PC-3 (cell line): ENCODE measurements around the gene STARD3. TPM values are rescaled to one million over a fixed set of nuclear protein-coding genes. Genes with fewer than 3 reads are reported as not detected.

ENCODE experiments used
- ATAC-seq: fragments of 200-7000 bp; cut with Tn5 transposase; 2 replicates; pipeline ENCODE4 v1.9.1; 2020; ENCODE audit warnings: mild to moderate bottlenecking, moderate library complexity
- BruUV-seq: library from RNA; stranded (reverse); fragments of 400-500 nt; replicated peaks from 2 replicates; lab custom pipeline; 2021; lab: Mats Ljungman, UMichigan
- CTCF ChIA-PET: fragments of 300-600 bp; sonication (Branson Sonifier 250); formaldehyde crosslinking; loops from one replicate; lab custom pipeline; 2022; ENCODE audit warnings: antibody characterized with exemption; lab: Charles Lee
- POLR2A ChIA-PET: fragments of 300-600 bp; sonication (Branson Sonifier 250); formaldehyde crosslinking; loops from one replicate; lab custom pipeline; 2022; ENCODE audit warnings: antibody characterized with exemption; ENCODE audit not compliant: unreplicated experiment; lab: Charles Lee
- DNase-seq: peaks from one replicate; pipeline ENCODE4 v3.0.0-alpha.2; 2015
- H2AFZ ChIP-seq: fragments of 300-600 bp; sonication (generic); 2 replicates; pipeline ENCODE4 v1.6.0; 2016; ENCODE audit warnings: antibody characterized with exemption, low read length
- H3F3A ChIP-seq: fragments of 300-600 bp; sonication (generic); one replicate; pipeline ENCODE4 v1.6.0; 2017; ENCODE audit warnings: antibody characterized with exemption, low read length, control low read depth, mild to moderate bottlenecking; ENCODE audit not compliant: unreplicated experiment
- H3K27ac ChIP-seq: fragments of 300-600 bp; sonication (generic); 2 replicates; pipeline ENCODE4 v1.5.1; 2016; ENCODE audit warnings: mild to moderate bottlenecking, low read length
- H3K27me3 ChIP-seq: fragments of 300-600 bp; sonication (generic); 2 replicates; pipeline ENCODE4 v1.6.1; 2016; ENCODE audit warnings: low read length, mixed read lengths
- H3K36me3 ChIP-seq: fragments of 300-600 bp; sonication (generic); 2 replicates; pipeline ENCODE4 v1.6.1; 2016; ENCODE audit warnings: low read depth, mixed run types, low read length, mixed read lengths
- H3K4me1 ChIP-seq: fragments of 300-600 bp; sonication (generic); 2 replicates; pipeline ENCODE4 v1.5.1; 2016; ENCODE audit warnings: low read length; ENCODE audit not compliant: insufficient read depth
- H3K4me2 ChIP-seq: fragments of 300-600 bp; sonication (generic); 2 replicates; pipeline ENCODE4 v1.6.0; 2016; ENCODE audit warnings: low read length
- H3K4me3 ChIP-seq: fragments of 300-600 bp; sonication (generic); 2 replicates; pipeline ENCODE4 v1.5.1; 2016; ENCODE audit warnings: mild to moderate bottlenecking, low read length, mixed read lengths
- H3K79me2 ChIP-seq: fragments of 300-600 bp; sonication (generic); 2 replicates; pipeline ENCODE4 v1.6.1; 2017; ENCODE audit warnings: low read length, mixed read lengths
- H3K9ac ChIP-seq: fragments of 300-600 bp; sonication (generic); 2 replicates; pipeline ENCODE4 v1.6.0; 2016; ENCODE audit warnings: mild to moderate bottlenecking, low read length
- H3K9me2 ChIP-seq: fragments of 300-600 bp; sonication (generic); replicated peaks from 2 replicates; pipeline ENCODE4 v1.6.1; 2016; ENCODE audit warnings: mixed run types, low read length, mixed read lengths
- H3K9me3 ChIP-seq: fragments of 300-600 bp; sonication (generic); 2 replicates; pipeline ENCODE4 v1.6.1; 2016; ENCODE audit warnings: low read length, mixed read lengths
- H4K20me1 ChIP-seq: fragments of 300-600 bp; sonication (generic); 2 replicates; pipeline ENCODE4 v1.6.1; 2016; ENCODE audit warnings: low read length, mixed read lengths
- EZH2 ChIP-seq: fragments of 300-600 bp; sonication (generic); IDR thresholded peaks from one replicate; pipeline ENCODE4 v1.6.1; 2017; ENCODE audit warnings: antibody characterized with exemption, mild to moderate bottlenecking, low read length; ENCODE audit not compliant: unreplicated experiment
- EZH2phosphoT487 ChIP-seq: fragments of 300-600 bp; sonication (generic); IDR thresholded peaks from 2 replicates; pipeline ENCODE4 v1.6.1; 2018; ENCODE audit warnings: mild to moderate bottlenecking, antibody characterized with exemption, low read length, borderline replicate concordance
- intact Hi-C: fragments of 100-400 bp; cut with micrococcal nuclease; formaldehyde crosslinking; loops from 2 replicates; pipeline ENCODE4 v1.9.0; 2023
- total RNA-seq: library from RNA; depleted of rRNA; stranded (reverse); fragments of >200 nt; gene quantifications from 2 replicates; pipeline ENCODE4 v1.2.3, GENCODE V29; 2014
- TF ChIP-seq, protein P1 (sequence below): fragments of 300-600 bp; sonication (generic); conservative IDR thresholded peaks from 2 replicates; pipeline ENCODE4 v1.5.1; 2017; ENCODE audit warnings: antibody characterized with exemption, low read depth, mild to moderate bottlenecking, low read length

Gene STARD3
- total RNA-seq, 1 experiment from 2014 or later = 30.5 TPM

DNA sequence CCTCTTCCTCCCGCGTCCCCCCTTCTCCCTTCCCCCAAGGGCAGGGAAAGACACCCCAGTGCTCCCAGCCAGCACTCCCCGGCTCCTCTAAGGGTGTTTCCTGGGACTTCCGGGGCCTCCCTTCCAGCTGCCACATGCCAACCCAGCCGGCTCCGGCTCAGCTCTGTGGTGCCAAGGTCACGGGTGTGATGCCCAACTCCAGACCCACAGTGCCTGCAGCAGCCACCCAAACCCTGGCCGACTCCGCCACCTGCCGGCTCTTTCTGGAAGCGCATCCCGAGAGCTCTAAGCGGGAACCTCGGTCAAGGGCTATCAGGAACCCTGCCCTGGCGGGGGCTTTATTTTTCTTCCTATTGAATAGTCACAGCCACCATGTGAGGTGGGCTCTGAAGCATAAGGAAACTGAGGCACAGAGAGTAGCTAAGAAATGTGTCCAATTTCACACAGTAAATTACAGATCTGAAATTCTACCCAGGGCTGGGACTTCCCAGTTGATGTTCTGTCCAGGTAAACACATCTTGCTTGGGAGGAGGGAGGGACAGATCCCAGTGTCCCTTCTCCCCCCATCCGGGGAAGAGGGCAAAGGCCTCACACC, 13.5 kb upstream of the STARD3 start:
- no peak overlapping the region for H3K4me2 ChIP-seq
- H3K27me3 ChIP-seq = peaks cover 13% of the 10 kb centered on the region
- H3K9ac ChIP-seq = no peak overlapping the region
- no peak overlapping the region for H3K27ac ChIP-seq
- no peaks in the 10 kb centered on the region for H3F3A ChIP-seq
- H3K36me3 ChIP-seq = no peaks in the 10 kb centered on the region; the same call in 1 of the 2 replicates
- no peaks in the 10 kb centered on the region for H3K9me2 ChIP-seq
- intact Hi-C loops = loop anchor here (2.0 to 5.0 kb wide), 2 partner anchors 77 to 129 kb away; no protein-coding TSS in a partner anchor
- DNase-seq (peak; percentile 77), ATAC-seq (peak; percentile 51)
- ChIA-PET POLR2A (interaction anchor here (0.6 kb wide), 1 partner anchor 291 kb away, joined by 5 read pairs; no protein-coding TSS in a partner anchor), CTCF (interaction anchor here (0.6 to 1.1 kb wide), 8 partner anchors 9 to 162 kb away, joined by 3 to 12 read pairs (median 4); partner anchors contain the start of gene CDK12)
- H2AFZ ChIP-seq = no peak overlapping the region
- H3K79me2 ChIP-seq = no peaks in the 10 kb centered on the region
- no peaks in the 10 kb centered on the region for H3K4me1 ChIP-seq
- BruUV-seq = no TSS peak
- no peak overlapping the region for H3K4me3 ChIP-seq
- TF ChIP-seq, protein P1, sequence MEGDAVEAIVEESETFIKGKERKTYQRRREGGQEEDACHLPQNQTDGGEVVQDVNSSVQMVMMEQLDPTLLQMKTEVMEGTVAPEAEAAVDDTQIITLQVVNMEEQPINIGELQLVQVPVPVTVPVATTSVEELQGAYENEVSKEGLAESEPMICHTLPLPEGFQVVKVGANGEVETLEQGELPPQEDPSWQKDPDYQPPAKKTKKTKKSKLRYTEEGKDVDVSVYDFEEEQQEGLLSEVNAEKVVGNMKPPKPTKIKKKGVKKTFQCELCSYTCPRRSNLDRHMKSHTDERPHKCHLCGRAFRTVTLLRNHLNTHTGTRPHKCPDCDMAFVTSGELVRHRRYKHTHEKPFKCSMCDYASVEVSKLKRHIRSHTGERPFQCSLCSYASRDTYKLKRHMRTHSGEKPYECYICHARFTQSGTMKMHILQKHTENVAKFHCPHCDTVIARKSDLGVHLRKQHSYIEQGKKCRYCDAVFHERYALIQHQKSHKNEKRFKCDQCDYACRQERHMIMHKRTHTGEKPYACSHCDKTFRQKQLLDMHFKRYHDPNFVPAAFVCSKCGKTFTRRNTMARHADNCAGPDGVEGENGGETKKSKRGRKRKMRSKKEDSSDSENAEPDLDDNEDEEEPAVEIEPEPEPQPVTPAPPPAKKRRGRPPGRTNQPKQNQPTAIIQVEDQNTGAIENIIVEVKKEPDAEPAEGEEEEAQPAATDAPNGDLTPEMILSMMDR = peak; percentile 80
- TF ChIP-seq EZH2 = no peak
- no peaks in the 10 kb centered on the region for H4K20me1 ChIP-seq
- no peaks in the 10 kb centered on the region for H3K9me3 ChIP-seq

DNA sequence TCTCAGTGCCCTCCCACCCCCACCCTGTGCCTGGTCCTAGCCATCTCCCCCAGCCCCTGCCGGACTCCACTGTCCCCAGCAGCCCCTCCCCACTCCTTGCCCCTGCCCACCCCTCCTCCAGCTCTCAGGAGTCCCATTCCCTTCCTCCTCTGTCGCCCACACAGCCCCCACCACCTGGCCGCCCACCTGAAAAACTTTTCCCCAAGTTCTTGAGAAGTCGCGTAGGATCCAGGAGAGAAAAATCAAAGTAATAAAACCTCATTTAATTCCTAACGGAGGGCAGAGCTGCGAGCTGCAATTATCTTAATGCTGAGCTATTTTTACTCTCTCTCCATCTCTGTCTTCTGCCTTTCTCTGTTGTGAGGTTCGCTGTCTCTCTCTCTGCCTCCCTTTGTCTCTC, 12.6 kb upstream of the STARD3 start:
- no peak for DNase-seq
- no TSS peak for BruUV-seq
- Histone ChIP-seq H3K36me3 (no peaks in the 10 kb centered on the region; the same call in 1 of the 2 replicates), H4K20me1 (no peaks in the 10 kb centered on the region), H3K79me2 (no peaks in the 10 kb centered on the region), H3F3A (no peaks in the 10 kb centered on the region), H3K4me2 (no peak overlapping the region), H3K4me1 (no peaks in the 10 kb centered on the region), H3K4me3 (no peak overlapping the region), H3K27me3 (peaks cover 13% of the 10 kb centered on the region), H3K9me3 (no peaks in the 10 kb centered on the region), H3K9me2 (no peaks in the 10 kb centered on the region), H3K27ac (no peak overlapping the region), H2AFZ (no peak overlapping the region), H3K9ac (no peak overlapping the region)
- POLR2A ChIA-PET = no interaction called here
- TF ChIP-seq EZH2phosphoT487 = no peak
- TF ChIP-seq, protein P1 = no peak
- no peak for TF ChIP-seq EZH2
- CTCF ChIA-PET = no interaction called here
- ATAC-seq = no peak
- intact Hi-C loops = loop anchor here (5.0 kb wide), 1 partner anchor 128 kb away; no protein-coding TSS in a partner anchor

DNA sequence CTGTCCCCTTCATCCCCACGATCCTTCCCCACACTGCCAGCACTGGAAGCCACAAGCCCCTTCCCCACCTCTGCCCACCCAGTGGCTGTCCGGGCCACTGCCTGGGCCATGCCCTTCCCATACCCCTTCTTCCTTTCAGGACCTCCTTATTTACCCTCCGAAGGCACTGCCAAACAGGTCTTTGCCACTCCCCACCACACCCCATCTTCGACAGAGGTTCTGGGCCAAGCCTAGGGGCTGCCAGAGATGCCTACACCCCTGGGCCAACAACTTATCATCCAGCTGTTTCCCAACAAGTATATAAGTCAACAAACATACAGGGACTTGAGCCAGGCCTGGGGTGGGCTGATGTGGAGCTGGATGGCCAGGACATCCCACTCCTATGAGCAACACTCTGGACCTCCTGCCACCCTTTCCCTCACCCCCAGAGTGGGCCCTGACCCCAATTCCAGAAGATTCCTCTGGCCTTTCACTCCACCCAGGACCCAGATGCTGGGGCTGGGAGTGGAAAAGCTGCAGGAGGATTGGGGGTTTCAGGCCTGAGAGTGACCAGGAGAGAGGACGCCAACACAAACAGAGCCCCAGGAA, 11.7 kb upstream of the STARD3 start:
- TF ChIP-seq EZH2 (no peak), EZH2phosphoT487 (no peak)
- TF ChIP-seq, protein P1 = no peak
- Histone ChIP-seq H3K27ac (no peak overlapping the region), H4K20me1 (no peaks in the 10 kb centered on the region), H2AFZ (no peak overlapping the region), H3K9me2 (no peaks in the 10 kb centered on the region), H3K79me2 (no peaks in the 10 kb centered on the region), H3K36me3 (no peaks in the 10 kb centered on the region; the same call in 1 of the 2 replicates), H3K9me3 (no peaks in the 10 kb centered on the region), H3F3A (no peaks in the 10 kb centered on the region), H3K9ac (no peak overlapping the region), H3K27me3 (peaks cover 13% of the 10 kb centered on the region), H3K4me3 (no peak overlapping the region), H3K4me1 (no peaks in the 10 kb centered on the region), H3K4me2 (no peak overlapping the region)
- no TSS peak for BruUV-seq
- ATAC-seq = no peak
- intact Hi-C loops = no loop called here
- DNase-seq = no peak
- POLR2A ChIA-PET = no interaction called here
- CTCF ChIA-PET = interaction anchor here (0.6 kb wide), 1 partner anchor 80 kb away, joined by 4 read pairs; no protein-coding TSS in a partner anchor
